Coronary artery (tissue), 2 donors: Measurements from ENCODE around the gene OXCT2.
"Not testable (repeated sequence)": the region's sequence is repeated elsewhere in the genome, so short reads cannot be mapped to it uniquely, and the experiment has no call there.

ENCODE experiments used
- DNase-seq: peaks from one replicate; pipeline ENCODE4 v3.0.0-alpha.2; 2017; ENCODE audit warnings: low spot score
- H3K27ac ChIP-seq, 2 donors: fragments of 200-600 bp; sonication (generic); one replicate each; pipeline ENCODE4 v1.5.1; 2016 to 2019
- H3K4me3 ChIP-seq: fragments of 200-600 bp; sonication (generic); 2 replicates; pipeline ENCODE4 v1.5.1; 2016; ENCODE audit warnings: mild to moderate bottlenecking, moderate library complexity
- TF ChIP-seq, protein P1 (sequence below): fragments of 200-600 bp; sonication (generic); IDR thresholded peaks from one replicate; pipeline ENCODE4 v1.5.1; 2019; ENCODE audit warnings: antibody characterized with exemption

The OXCT2 gene

DNA sequence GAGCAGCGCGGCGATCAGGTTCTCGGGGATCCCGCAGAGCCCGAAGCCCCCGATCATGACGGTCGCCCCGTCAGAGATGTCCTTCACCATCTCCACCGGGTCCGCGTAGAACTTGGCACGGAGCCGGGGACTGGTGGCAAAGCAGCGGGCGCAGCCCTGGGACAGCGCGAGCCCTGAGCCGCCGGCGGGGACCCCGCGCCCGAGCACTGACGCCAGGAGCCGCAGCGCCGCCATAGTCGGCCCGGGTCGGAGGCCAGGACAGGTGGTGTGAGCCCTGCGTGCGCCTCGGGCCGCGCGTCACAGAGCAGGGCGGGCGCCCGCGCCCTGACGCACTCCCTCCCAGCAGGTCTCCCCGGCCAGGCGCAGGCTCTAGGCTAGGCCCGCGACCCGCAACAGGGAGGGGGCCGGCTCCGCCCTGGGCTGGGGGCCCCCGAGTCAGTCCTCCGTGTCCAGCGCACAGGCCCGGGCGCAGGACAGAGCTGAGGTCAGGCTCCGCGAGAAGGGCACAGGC lies at the start of gene OXCT2:
Gene OXCT2, minus strand, starts transcription at position 327 of the 511 bp plus-strand sequence. Its CDS starts 93 bp downstream, at position 234.
- not testable (repeated sequence) for DNase-seq, H3K27ac ChIP-seq
- H3K4me3 ChIP-seq, result peak within 1 kb of the TSS; percentile 47

DNA sequence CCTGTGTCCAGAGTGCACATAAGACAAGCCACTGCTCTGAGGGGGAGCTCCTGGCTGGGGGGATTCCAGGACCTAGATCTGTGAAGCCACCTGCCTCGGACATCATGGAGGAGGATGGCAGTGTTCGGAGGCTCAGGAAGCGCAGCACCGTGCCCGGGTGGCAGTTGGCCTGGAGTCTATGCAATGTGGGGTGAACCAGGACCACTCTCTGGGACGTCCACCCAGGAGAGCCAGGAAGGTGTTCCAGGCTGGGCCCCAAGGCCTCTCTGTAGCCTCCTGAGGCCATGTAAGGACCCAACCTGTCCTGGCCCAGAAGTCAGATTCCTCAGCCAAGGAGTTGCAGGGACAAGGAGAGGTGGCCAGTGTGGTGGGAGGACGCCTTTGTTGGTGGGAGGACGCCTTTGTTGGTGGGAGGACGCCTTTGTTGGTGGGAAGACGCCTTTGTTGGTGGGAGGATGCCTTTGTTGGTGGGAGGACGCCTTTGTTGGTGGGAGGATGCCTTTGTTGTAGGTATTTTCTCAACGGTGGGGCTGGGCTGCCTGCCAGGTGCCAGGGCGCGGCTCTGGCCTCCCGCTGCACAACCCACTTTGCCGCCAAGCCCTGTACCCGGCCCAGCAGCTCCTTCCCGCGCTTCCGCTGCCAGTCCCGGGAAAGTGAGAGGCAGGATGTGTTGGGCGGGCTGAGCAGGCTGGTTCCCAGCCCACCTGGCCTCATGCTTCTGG lies 48.1 kb upstream of the OXCT2 start:
- no peak overlapping the region for H3K4me3 ChIP-seq
- no peak for DNase-seq
- H3K27ac ChIP-seq, result no peak overlapping the region
- TF ChIP-seq, protein P1, sequence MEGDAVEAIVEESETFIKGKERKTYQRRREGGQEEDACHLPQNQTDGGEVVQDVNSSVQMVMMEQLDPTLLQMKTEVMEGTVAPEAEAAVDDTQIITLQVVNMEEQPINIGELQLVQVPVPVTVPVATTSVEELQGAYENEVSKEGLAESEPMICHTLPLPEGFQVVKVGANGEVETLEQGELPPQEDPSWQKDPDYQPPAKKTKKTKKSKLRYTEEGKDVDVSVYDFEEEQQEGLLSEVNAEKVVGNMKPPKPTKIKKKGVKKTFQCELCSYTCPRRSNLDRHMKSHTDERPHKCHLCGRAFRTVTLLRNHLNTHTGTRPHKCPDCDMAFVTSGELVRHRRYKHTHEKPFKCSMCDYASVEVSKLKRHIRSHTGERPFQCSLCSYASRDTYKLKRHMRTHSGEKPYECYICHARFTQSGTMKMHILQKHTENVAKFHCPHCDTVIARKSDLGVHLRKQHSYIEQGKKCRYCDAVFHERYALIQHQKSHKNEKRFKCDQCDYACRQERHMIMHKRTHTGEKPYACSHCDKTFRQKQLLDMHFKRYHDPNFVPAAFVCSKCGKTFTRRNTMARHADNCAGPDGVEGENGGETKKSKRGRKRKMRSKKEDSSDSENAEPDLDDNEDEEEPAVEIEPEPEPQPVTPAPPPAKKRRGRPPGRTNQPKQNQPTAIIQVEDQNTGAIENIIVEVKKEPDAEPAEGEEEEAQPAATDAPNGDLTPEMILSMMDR, result no peak

DNA sequence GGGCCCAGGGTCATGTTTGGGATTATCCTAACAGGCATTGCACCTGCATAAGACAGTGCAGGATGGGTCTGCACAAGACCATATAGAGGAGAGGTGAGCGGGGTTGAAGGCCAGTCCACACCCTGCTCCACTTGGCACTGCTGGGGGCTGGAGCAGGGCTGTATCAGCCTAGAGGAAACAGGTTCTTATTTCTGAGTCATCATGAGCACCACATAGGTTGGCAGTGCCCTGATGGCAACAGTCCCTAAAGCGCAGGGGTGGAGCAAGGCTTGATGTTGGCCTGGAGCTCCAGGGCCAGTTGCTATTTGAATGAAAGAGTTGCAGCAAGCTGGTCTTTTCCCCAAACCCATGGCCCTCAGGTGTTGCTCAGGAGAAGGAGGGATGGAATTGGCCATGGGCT lies 47.3 kb upstream of the OXCT2 start:
- TF ChIP-seq, protein P1, result no peak
- H3K27ac ChIP-seq, result no peak overlapping the region
- no peak for DNase-seq
- H3K4me3 ChIP-seq, result no peak overlapping the region

DNA sequence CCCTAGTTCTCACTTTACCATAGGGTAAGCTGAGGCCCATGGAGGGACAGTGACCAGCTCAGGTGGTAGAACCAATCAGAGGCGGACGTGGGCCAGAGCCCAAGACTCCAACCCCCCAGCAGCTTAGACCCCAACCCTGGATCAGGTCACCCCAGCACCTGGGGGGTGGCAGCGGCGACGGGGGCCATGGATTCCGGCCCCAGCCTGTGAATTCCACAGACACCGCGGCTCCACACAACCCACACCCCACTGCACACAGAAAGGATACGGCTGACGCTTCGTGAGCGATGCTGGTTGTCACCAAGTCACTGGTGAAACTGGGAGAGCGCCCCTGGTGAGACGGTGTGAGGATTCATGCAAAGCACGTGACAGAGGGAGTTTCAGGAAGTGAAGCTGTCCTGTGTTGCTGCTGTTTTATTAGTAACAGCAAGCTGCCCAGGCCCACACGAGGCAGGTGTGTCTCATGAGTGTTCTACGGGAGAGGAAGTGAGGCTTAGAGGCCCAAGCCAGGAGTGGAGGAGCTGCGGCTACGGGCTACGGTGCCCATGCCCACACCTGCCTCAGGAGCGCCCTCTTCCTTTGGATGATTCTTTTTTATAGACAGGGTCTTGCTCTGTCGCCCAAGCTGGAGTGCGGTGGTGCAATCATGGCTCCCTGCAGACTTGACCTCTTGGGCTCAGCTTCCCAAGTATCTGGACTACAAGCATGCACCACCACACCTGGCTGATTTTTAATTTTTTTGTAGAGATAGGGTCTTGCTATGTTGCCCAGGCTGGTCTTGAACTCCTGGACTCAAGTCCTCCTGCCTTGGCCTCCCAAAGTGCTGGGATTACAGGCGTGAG lies 46.2 kb upstream of the OXCT2 start:
- H3K27ac ChIP-seq, DNase-seq, H3K4me3 ChIP-seq: not testable (repeated sequence)

DNA sequence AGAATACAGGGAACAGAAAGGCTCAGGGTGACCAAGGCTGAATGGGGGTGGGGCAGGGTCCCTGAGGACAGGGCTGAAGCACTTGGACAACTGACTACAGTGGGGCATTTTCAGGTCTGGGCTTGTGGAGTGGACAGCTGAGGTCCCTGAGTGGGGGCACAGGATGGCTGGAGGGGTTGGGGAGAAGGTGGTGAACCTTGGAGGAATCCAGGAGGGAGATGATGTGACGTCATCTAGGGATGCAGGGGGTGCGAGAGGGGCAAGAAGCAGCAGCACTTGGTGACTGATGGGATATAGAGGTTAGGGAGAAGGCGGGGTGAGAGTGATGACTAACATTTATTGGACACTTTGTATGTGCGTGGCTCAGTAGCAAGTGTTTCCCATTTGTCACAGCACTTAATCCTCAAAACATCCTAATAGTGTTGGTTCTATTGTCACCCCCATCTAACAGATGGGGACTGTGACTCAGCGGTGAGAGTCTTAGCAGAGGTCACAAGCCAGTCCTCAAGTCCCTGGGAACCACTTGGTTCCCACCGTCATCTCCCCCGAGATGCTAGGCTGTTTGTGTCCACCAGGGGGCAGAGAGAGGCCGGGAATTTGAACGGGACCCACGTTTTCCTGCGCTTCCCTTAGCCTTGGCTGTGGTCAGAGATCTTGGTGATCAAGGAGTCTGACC lies 45.4 kb upstream of the OXCT2 start:
- TF ChIP-seq, protein P1, result peak; percentile 88
- no peak for DNase-seq
- H3K27ac ChIP-seq, result no peak overlapping the region

DNA sequence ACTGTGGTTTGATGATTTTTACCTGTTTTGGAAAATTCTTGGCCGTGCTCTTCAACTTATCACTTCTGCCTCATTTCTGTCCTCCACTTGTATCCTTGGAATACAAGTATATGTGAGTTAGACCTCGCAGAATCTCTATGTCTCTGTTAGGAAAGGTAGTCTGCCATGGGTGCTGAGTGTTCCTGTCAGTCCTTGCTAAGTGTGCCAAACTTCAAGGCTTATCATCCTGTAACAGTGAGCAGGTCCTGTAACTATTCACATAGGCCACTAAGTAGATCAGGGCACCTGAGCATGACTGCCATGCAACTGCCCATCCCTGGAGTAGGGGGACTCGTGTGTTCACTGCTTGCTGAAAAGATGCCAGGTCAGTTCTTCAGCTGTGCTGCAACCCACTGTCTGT lies 41.8 kb upstream of the OXCT2 start:
- no peak overlapping the region for H3K4me3 ChIP-seq

More for the DNA sequence above, 45.4 kb upstream of the OXCT2 start:
- no peak overlapping the region for H3K4me3 ChIP-seq

DNA sequence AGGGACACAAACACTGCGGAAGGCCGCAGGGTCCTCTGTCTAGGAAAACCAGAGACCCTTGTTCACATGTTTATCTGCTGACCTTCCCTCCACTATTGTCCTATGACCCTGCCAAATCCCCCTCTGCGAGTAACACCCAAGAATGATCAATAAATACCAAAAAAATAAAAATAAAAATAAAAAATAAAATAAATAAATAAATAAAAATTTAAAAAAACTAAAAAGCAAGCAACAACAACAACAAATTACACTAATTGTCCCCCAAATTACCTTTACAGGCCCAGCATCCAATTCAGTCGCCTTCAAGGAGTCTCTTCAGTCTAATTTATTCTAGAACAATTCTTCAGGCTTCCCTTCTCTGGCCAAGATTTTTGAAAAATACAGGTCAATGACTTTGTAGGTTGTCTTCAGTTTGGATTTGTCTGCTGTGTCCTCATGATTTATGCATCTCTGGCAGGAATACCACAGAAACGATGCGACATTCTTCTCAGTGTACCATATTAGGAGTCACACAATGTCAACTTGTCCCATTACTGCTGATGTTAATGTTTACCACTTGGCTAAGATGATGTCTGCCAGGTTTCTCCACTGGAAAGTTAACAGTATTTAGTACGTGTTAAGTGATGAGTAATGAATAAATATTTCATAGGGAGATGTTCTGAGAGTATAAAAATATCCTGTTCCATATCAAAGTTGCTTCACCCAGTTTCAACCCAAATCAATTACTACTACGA lies 37.8 kb upstream of the OXCT2 start:
- H3K27ac ChIP-seq, result no peak overlapping the region
- TF ChIP-seq, protein P1, result no peak
- H3K4me3 ChIP-seq, result no peak overlapping the region
- no peak for DNase-seq

More for the DNA sequence above, 41.8 kb upstream of the OXCT2 start:
- TF ChIP-seq, protein P1, result no peak
- no peak for DNase-seq
- H3K27ac ChIP-seq, result no peak overlapping the region
